CD8-positive, alpha-beta memory T cell (primary cell): ENCODE measurements around the gene CDH5. TPM values are rescaled to one million over a fixed set of nuclear protein-coding genes. Genes with fewer than 3 reads are reported as not detected.

ENCODE experiments used
- CTCF ChIA-PET: fragments of 350-600 bp; sonication (Branson Sonifier 250); formaldehyde crosslinking; loops from one replicate; lab custom pipeline; 2021; ENCODE audit warnings: antibody characterized with exemption; lab: Charles Lee
- POLR2A ChIA-PET: fragments of 350-600 bp; sonication (Branson Sonifier 250); formaldehyde crosslinking; loops from one replicate; lab custom pipeline; 2021; ENCODE audit warnings: antibody characterized with exemption; lab: Charles Lee
- DNase-seq, 5 donors: peaks; one replicate each; pipeline versions ENCODE4 v3.0.0 to v3.0.0-alpha.2; 2020 to 2022; ENCODE audit warnings: mixed read lengths in 1 of 5
- H3K27ac ChIP-seq: one replicate; pipeline ENCODE4 v1.7.0; 2013; ENCODE audit warnings: low read depth, mild to moderate bottlenecking, low read length, moderate library complexity
- H3K27me3 ChIP-seq: 2 replicates; pipeline ENCODE4 v1.7.0; 2013; ENCODE audit warnings: low read length, mild to moderate bottlenecking; ENCODE audit not compliant: insufficient read depth, poor library complexity, severe bottlenecking
- H3K36me3 ChIP-seq: 2 replicates; pipeline ENCODE4 v1.7.0; 2013; ENCODE audit warnings: mild to moderate bottlenecking, low read length, moderate library complexity; ENCODE audit not compliant: insufficient read depth
- H3K4me1 ChIP-seq: 2 replicates; pipeline ENCODE4 v1.7.0; 2013; ENCODE audit warnings: mild to moderate bottlenecking, low read length, moderate library complexity; ENCODE audit not compliant: insufficient read depth
- H3K4me3 ChIP-seq: 2 replicates; pipeline ENCODE4 v1.7.0; 2013; ENCODE audit warnings: mild to moderate bottlenecking, low read length
- H3K9me3 ChIP-seq: 2 replicates; pipeline ENCODE4 v1.7.0; 2013; ENCODE audit warnings: mild to moderate bottlenecking, low read length
- H3K27ac Mint-ChIP-seq, 8 donors: one replicate each; pipeline ENCODE4 v1.8.0; 2020 to 2021; ENCODE audit warnings: mixed read lengths in 8 of 8, mild to moderate bottlenecking in 6 of 8, inconsistent platforms in 3 of 8, moderate library complexity in 3 of 8
- H3K27me3 Mint-ChIP-seq, 2 donors: one replicate each; pipeline ENCODE4 v1.8.0; 2020 to 2021; ENCODE audit warnings: mixed read lengths in 2 of 2, mild to moderate bottlenecking in 1 of 2, moderate library complexity in 1 of 2
- H3K36me3 Mint-ChIP-seq, 3 donors: one replicate each; pipeline ENCODE4 v1.8.0; 2020 to 2021; ENCODE audit warnings: mixed read lengths in 3 of 3, inconsistent platforms in 1 of 3, mild to moderate bottlenecking in 1 of 3
- H3K4me1 Mint-ChIP-seq, 3 donors: one replicate each; pipeline ENCODE4 v1.8.0; 2020 to 2021; ENCODE audit warnings: mixed read lengths in 3 of 3, inconsistent platforms in 1 of 3, mild to moderate bottlenecking in 1 of 3
- H3K4me3 Mint-ChIP-seq, 7 donors: one replicate each; pipeline ENCODE4 v1.8.0; 2020 to 2021; ENCODE audit warnings: mixed read lengths in 7 of 7, mild to moderate bottlenecking in 6 of 7, moderate library complexity in 4 of 7, inconsistent platforms in 2 of 7
- H3K9me3 Mint-ChIP-seq, 5 donors: one replicate each; pipeline ENCODE4 v1.8.0; 2020 to 2022; ENCODE audit warnings: mixed read lengths in 5 of 5, mild to moderate bottlenecking in 3 of 5, moderate library complexity in 2 of 5, inconsistent platforms in 1 of 5
- polyA plus RNA-seq: library from polyadenylated mRNA; unstranded; fragments of 300-500 nt; fragmentation: Illumina TruSeq; gene quantifications from one replicate; pipeline ENCODE4 v1.2.3, GENCODE V29; 2021
- total RNA-seq, 2 experiments: library from RNA; stranded (reverse); gene quantifications; one replicate each; pipeline ENCODE4 v1.2.3, GENCODE V29; 2021

CDH5 gene
- total and polyA plus RNA-seq, 3 experiments from 2014 or later: not detected

- ChIA-PET CTCF (no interaction called here), POLR2A (no interaction called here)
- H3K36me3 Mint-ChIP-seq: no peaks in the 10 kb centered on the region
- H3K9me3 Mint-ChIP-seq: peaks cover 0 to 8% (median 0%) of the 10 kb centered on the region in 5 donors
- H3K27ac Mint-ChIP-seq: peak overlapping the region in 1 of 8 donors; percentile 27
- H3K27me3 ChIP-seq: no peaks in the 10 kb centered on the region
- no peaks in the 10 kb centered on the region for H3K9me3 ChIP-seq
- no peak overlapping the region for H3K4me3 Mint-ChIP-seq
- no peaks in the 10 kb centered on the region for H3K4me1 ChIP-seq
- H3K4me1 Mint-ChIP-seq: peaks cover 0 to 8% (median 0%) of the 10 kb centered on the region in 3 donors
- DNase-seq: no peak
- no peaks in the 10 kb centered on the region for H3K36me3 ChIP-seq
- H3K4me3 ChIP-seq: no peak overlapping the region
- H3K27ac ChIP-seq: no peak overlapping the region
- peaks cover 2 to 11% of the 10 kb centered on the region in 2 donors for H3K27me3 Mint-ChIP-seq
These were observed 15.2 kb downstream of the CDH5 start for GRCh38 chr16:66381585-66382170.

- Mint-ChIP-seq H3K27me3 (peaks cover 2 to 15% of the 10 kb centered on the region in 2 donors), H3K27ac (peak overlapping the region in 1 of 8 donors; percentile 47), H3K9me3 (peaks cover 0 to 8% (median 0%) of the 10 kb centered on the region in 5 donors), H3K36me3 (no peaks in the 10 kb centered on the region), H3K4me1 (peaks cover 0 to 8% (median 0%) of the 10 kb centered on the region in 3 donors), H3K4me3 (no peak overlapping the region)
- H3K27me3 ChIP-seq: no peaks in the 10 kb centered on the region
- CTCF ChIA-PET: no interaction called here
- DNase-seq: no peak
- H3K4me1 ChIP-seq: no peaks in the 10 kb centered on the region
- no peak overlapping the region for H3K27ac ChIP-seq
- no peaks in the 10 kb centered on the region for H3K36me3 ChIP-seq
- H3K4me3 ChIP-seq: no peak overlapping the region
- no peaks in the 10 kb centered on the region for H3K9me3 ChIP-seq
- POLR2A ChIA-PET: no interaction called here
These were observed 15.9 kb downstream of the CDH5 start for GRCh38 chr16:66382171-66382965.

GRCh38 chr16:66382966-66383299, 16.4 kb downstream of the CDH5 start:
- Mint-ChIP-seq H3K4me1 (peaks cover 0 to 8% (median 0%) of the 10 kb centered on the region in 3 donors), H3K27me3 (peaks cover 2 to 15% of the 10 kb centered on the region in 2 donors), H3K9me3 (peaks cover 0 to 8% (median 0%) of the 10 kb centered on the region in 5 donors), H3K4me3 (no peak overlapping the region), H3K36me3 (no peaks in the 10 kb centered on the region), H3K27ac (no peak overlapping the region)
- H3K4me3 ChIP-seq: no peak overlapping the region
- H3K27ac ChIP-seq: no peak overlapping the region
- H3K27me3 ChIP-seq: no peaks in the 10 kb centered on the region
- ChIA-PET CTCF (no interaction called here), POLR2A (no interaction called here)
- H3K9me3 ChIP-seq: no peaks in the 10 kb centered on the region
- no peaks in the 10 kb centered on the region for H3K36me3 ChIP-seq
- no peaks in the 10 kb centered on the region for H3K4me1 ChIP-seq
- no peak for DNase-seq

GRCh38 chr16:66383551-66383950, 17.1 kb downstream of the CDH5 start:
- H3K27me3 ChIP-seq: no peaks in the 10 kb centered on the region
- H3K27ac ChIP-seq: no peak overlapping the region
- peak overlapping the region in 2 of 8 donors; percentile 25 to 89 for H3K27ac Mint-ChIP-seq
- peaks cover 0 to 8% (median 0%) of the 10 kb centered on the region in 3 donors for H3K4me1 Mint-ChIP-seq
- ChIA-PET POLR2A (no interaction called here), CTCF (no interaction called here)
- no peaks in the 10 kb centered on the region for H3K36me3 ChIP-seq
- no peaks in the 10 kb centered on the region for H3K4me1 ChIP-seq
- peaks cover 7 to 19% of the 10 kb centered on the region in 2 donors for H3K27me3 Mint-ChIP-seq
- H3K9me3 ChIP-seq: no peaks in the 10 kb centered on the region
- peaks cover 0 to 8% (median 0%) of the 10 kb centered on the region in 5 donors for H3K9me3 Mint-ChIP-seq
- H3K4me3 ChIP-seq: no peak overlapping the region
- H3K36me3 Mint-ChIP-seq: no peaks in the 10 kb centered on the region
- no peak for DNase-seq
- no peak overlapping the region for H3K4me3 Mint-ChIP-seq

GRCh38 chr16:66385415-66385814, 18.9 kb downstream of the CDH5 start:
- Mint-ChIP-seq H3K4me1 (peaks cover 0 to under 1% (median 0%) of the 10 kb centered on the region in 3 donors), H3K36me3 (no peaks in the 10 kb centered on the region), H3K27ac (no peak overlapping the region), H3K9me3 (peaks cover 0 to 2% (median 0%) of the 10 kb centered on the region in 5 donors), H3K27me3 (peaks cover 7 to 24% of the 10 kb centered on the region in 2 donors), H3K4me3 (no peak overlapping the region)
- H3K27ac ChIP-seq: no peak overlapping the region
- ChIA-PET POLR2A (no interaction called here), CTCF (no interaction called here)
- H3K4me3 ChIP-seq: no peak overlapping the region
- no peaks in the 10 kb centered on the region for H3K27me3 ChIP-seq
- no peak for DNase-seq
- H3K4me1 ChIP-seq: no peaks in the 10 kb centered on the region
- no peaks in the 10 kb centered on the region for H3K9me3 ChIP-seq
- H3K36me3 ChIP-seq: no peaks in the 10 kb centered on the region

DNA sequence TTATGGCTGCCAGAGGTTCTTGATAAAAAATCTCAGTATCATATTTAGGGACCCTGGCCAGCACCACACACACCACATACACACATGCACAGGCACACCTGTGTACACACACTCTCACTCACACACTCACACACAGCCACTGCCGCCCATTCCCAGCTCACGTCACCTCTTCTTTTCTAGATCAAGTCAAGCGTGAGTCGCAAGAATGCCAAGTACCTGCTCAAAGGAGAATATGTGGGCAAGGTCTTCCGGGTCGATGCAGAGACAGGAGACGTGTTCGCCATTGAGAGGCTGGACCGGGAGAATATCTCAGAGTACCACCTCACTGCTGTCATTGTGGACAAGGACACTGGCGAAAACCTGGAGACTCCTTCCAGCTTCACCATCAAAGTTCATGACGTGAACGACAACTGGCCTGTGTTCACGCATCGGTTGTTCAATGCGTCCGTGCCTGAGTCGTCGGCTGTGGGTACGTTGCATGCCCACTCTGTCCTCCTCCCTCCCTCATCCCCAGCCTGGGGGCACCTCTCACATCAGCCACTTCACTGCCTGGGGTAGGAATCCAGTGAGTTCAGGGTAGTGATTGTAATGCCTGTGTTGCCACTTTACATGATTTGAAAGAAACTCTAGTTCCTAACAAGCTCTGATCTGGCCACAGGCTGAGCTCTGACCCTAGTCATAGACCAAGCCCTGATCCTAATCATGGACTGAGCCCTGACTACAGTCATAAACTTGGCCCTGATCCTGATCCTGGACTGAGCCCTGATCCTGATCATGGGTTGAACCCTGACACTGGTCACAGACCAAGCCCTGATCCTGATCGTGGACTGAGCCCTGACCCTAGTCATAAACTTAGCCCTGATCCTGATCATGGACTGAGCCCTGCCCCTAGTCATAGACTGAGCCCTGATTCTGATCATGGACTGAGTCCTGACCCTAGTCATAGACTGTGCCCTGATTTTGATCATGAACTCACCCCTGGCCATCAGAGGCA, 20.4 kb downstream of the CDH5 start:
- Histone ChIP-seq H3K4me3 (no peak overlapping the region), H3K36me3 (no peaks in the 10 kb centered on the region), H3K27ac (no peak overlapping the region), H3K27me3 (no peaks in the 10 kb centered on the region), H3K4me1 (no peaks in the 10 kb centered on the region), H3K9me3 (no peaks in the 10 kb centered on the region)
- H3K4me3 Mint-ChIP-seq: no peak overlapping the region
- H3K36me3 Mint-ChIP-seq: no peaks in the 10 kb centered on the region
- no peaks in the 10 kb centered on the region for H3K4me1 Mint-ChIP-seq
- ChIA-PET CTCF (no interaction called here), POLR2A (no interaction called here)
- peaks cover 7 to 24% of the 10 kb centered on the region in 2 donors for H3K27me3 Mint-ChIP-seq
- no peak overlapping the region for H3K27ac Mint-ChIP-seq
- H3K9me3 Mint-ChIP-seq: no peaks in the 10 kb centered on the region
- no peak for DNase-seq

DNA sequence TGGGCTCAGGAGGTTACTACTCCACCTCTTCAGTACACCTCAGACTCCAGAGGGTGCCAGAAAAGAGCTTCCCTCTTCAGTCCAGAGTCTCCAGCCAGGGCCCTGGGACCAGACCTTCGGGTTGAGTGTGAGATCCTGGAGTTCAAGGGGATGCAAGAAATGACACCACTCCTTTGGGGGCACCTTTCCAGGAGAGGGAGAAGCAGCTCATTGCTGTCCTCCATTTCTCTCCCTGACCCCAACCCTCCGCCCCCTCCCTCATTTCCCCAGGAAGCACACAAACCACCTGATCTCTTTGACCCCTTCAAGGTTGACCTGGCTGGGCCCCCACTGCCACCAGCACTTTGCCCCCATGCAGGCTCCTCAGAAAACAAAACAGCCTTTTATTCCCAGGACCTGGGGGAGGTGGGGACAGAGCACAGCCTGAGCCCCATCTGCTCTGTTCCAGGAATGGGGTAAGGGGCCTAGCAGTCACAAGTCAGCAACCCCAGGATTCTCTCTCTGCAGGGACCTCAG, 21.4 kb downstream of the CDH5 start:
- no peak overlapping the region for H3K4me3 ChIP-seq
- Mint-ChIP-seq H3K27me3 (peaks cover 7 to 24% of the 10 kb centered on the region in 2 donors), H3K9me3 (no peaks in the 10 kb centered on the region), H3K4me3 (no peak overlapping the region), H3K4me1 (no peaks in the 10 kb centered on the region), H3K36me3 (no peaks in the 10 kb centered on the region), H3K27ac (peak overlapping the region in 1 of 8 donors; percentile 12)
- no peak overlapping the region for H3K27ac ChIP-seq
- H3K4me1 ChIP-seq: no peaks in the 10 kb centered on the region
- CTCF ChIA-PET: no interaction called here
- no peaks in the 10 kb centered on the region for H3K36me3 ChIP-seq
- DNase-seq: no peak
- H3K27me3 ChIP-seq: no peaks in the 10 kb centered on the region
- POLR2A ChIA-PET: no interaction called here
- no peaks in the 10 kb centered on the region for H3K9me3 ChIP-seq
